Activated T-helper 2 cell treated with anti-CD3 and anti-CD28 coated beads, Interferon-gamma antibody, Interleukin-2, Interleukin-4, amounts not matched to agents 10 μg/mL and 5 μg/mL and 100 μg/mL, durations not matched to agents 14 hours and 24 hours and 36 hours (primary cell): ENCODE results near the gene ATAD3B. TPM values are rescaled to one million over a fixed set of nuclear protein-coding genes. Genes with fewer than 3 reads are reported as not detected.
A peak's percentile ranks its signal among the peaks of the same experiment; 100 is the strongest.
"Not testable (repeated sequence)": the region's sequence is repeated elsewhere in the genome, so short reads cannot be mapped to it uniquely, and the experiment has no call there.

Experiments used
- DNase-seq: peaks from one replicate; pipeline ENCODE4 v3.0.0; 2021; ENCODE audit warnings: low spot score
- H3K27ac Mint-ChIP-seq: one replicate; pipeline ENCODE4 v1.8.0; 2021; ENCODE audit warnings: mixed read lengths
- H3K27me3 Mint-ChIP-seq: one replicate; pipeline ENCODE4 v1.8.0; 2021; ENCODE audit warnings: low read depth, mixed read lengths
- H3K36me3 Mint-ChIP-seq: one replicate; pipeline ENCODE4 v1.8.0; 2021; ENCODE audit warnings: low read depth, mixed read lengths
- H3K4me1 Mint-ChIP-seq: one replicate; pipeline ENCODE4 v1.8.0; 2021; ENCODE audit warnings: low read depth, mixed read lengths
- H3K4me3 Mint-ChIP-seq: one replicate; pipeline ENCODE4 v1.8.0; 2021; ENCODE audit warnings: low read depth, mild to moderate bottlenecking, moderate library complexity, mixed read lengths
- H3K9me3 Mint-ChIP-seq: one replicate; pipeline ENCODE4 v1.8.0; 2021; ENCODE audit warnings: mixed read lengths
- intact Hi-C: fragments of 100-400 bp; cut with micrococcal nuclease; formaldehyde crosslinking; loops from one replicate; pipeline ENCODE4 v1.15.1; 2023
- total RNA-seq: library from RNA; stranded (reverse); gene quantifications from 2 replicates; pipeline ENCODE4 v1.2.3, GENCODE V29; 2022

ATAD3B gene
- total RNA-seq, 1 donor from 2014 or later: 68.0 TPM

GRCh38 chr1:1483714-1484113 lies 12.1 kb downstream of the ATAD3B start:
- H3K27me3 Mint-ChIP-seq: no peaks in the 10 kb centered on the region
- DNase-seq: no peak
- no peak overlapping the region for H3K4me3 Mint-ChIP-seq
- no peak overlapping the region for H3K27ac Mint-ChIP-seq
- H3K36me3 Mint-ChIP-seq: peaks cover 42% of the 10 kb centered on the region
- no peaks in the 10 kb centered on the region for H3K9me3 Mint-ChIP-seq
- intact Hi-C loops: no loop called here
- H3K4me1 Mint-ChIP-seq: peaks cover 1% of the 10 kb centered on the region

- H3K9me3 Mint-ChIP-seq, H3K4me3 Mint-ChIP-seq, H3K27ac Mint-ChIP-seq, DNase-seq, intact Hi-C loops, H3K4me1 Mint-ChIP-seq, H3K27me3 Mint-ChIP-seq: not testable (repeated sequence)
- H3K36me3 Mint-ChIP-seq: peaks cover 44% of the 10 kb centered on the region
These were observed 13.6 kb downstream of the ATAD3B start for GRCh38 chr1:1484976-1485750.

GRCh38 chr1:1485755-1486317 lies 14.3 kb downstream of the ATAD3B start:
- H3K27me3 Mint-ChIP-seq, H3K9me3 Mint-ChIP-seq, intact Hi-C loops, H3K27ac Mint-ChIP-seq, DNase-seq, H3K4me3 Mint-ChIP-seq, H3K4me1 Mint-ChIP-seq: not testable (repeated sequence)
- peaks cover 44% of the 10 kb centered on the region for H3K36me3 Mint-ChIP-seq

- Mint-ChIP-seq H3K4me3 (no peak overlapping the region), H3K36me3 (peaks cover 57% of the 10 kb centered on the region), H3K27ac (no peak overlapping the region), H3K27me3 (no peaks in the 10 kb centered on the region), H3K4me1 (no peaks in the 10 kb centered on the region), H3K9me3 (no peaks in the 10 kb centered on the region)
- DNase-seq: no peak
- intact Hi-C loops: no loop called here
These were observed 16.1 kb downstream of the ATAD3B start for GRCh38 chr1:1487701-1488100.

- no peak for DNase-seq
- Mint-ChIP-seq H3K4me1 (no peaks in the 10 kb centered on the region), H3K9me3 (peaks cover 9% of the 10 kb centered on the region), H3K27ac (no peak overlapping the region), H3K4me3 (no peak overlapping the region), H3K27me3 (no peaks in the 10 kb centered on the region), H3K36me3 (peaks cover 66% of the 10 kb centered on the region)
- intact Hi-C loops: no loop called here
These were observed 17.7 kb downstream of the ATAD3B start for GRCh38 chr1:1489231-1489630.

- intact Hi-C loops: no loop called here
- Mint-ChIP-seq H3K9me3 (peaks cover 9% of the 10 kb centered on the region), H3K27ac (no peak overlapping the region), H3K36me3 (peaks cover 62% of the 10 kb centered on the region), H3K27me3 (no peaks in the 10 kb centered on the region), H3K4me3 (no peak overlapping the region), H3K4me1 (no peaks in the 10 kb centered on the region)
- no peak for DNase-seq
These were observed 18.3 kb downstream of the ATAD3B start for GRCh38 chr1:1489861-1490260.

- Mint-ChIP-seq H3K9me3 (peaks cover 9% of the 10 kb centered on the region), H3K27ac (no peak overlapping the region), H3K27me3 (no peaks in the 10 kb centered on the region), H3K4me3 (no peak overlapping the region), H3K4me1 (no peaks in the 10 kb centered on the region), H3K36me3 (peaks cover 65% of the 10 kb centered on the region)
- intact Hi-C loops: no loop called here
- DNase-seq: no peak
These were observed 19.2 kb downstream of the ATAD3B start for GRCh38 chr1:1490633-1491230.

- Mint-ChIP-seq H3K4me3 (no peak overlapping the region), H3K27ac (no peak overlapping the region), H3K36me3 (peaks cover 65% of the 10 kb centered on the region), H3K27me3 (no peaks in the 10 kb centered on the region), H3K9me3 (peaks cover 9% of the 10 kb centered on the region), H3K4me1 (no peaks in the 10 kb centered on the region)
- DNase-seq: no peak
- intact Hi-C loops: no loop called here
These were observed 20.0 kb downstream of the ATAD3B start for GRCh38 chr1:1491601-1492000.

GRCh38 chr1:1494311-1494710 lies 22.7 kb downstream of the ATAD3B start:
- H3K4me3 Mint-ChIP-seq, DNase-seq, intact Hi-C loops, H3K27ac Mint-ChIP-seq, H3K4me1 Mint-ChIP-seq, H3K27me3 Mint-ChIP-seq, H3K9me3 Mint-ChIP-seq: not testable (repeated sequence)
- H3K36me3 Mint-ChIP-seq: peaks cover 49% of the 10 kb centered on the region

GRCh38 chr1:1495461-1495975 lies 24.0 kb downstream of the ATAD3B start:
- H3K4me1 Mint-ChIP-seq, intact Hi-C loops, H3K27ac Mint-ChIP-seq, H3K4me3 Mint-ChIP-seq, DNase-seq, H3K9me3 Mint-ChIP-seq, H3K27me3 Mint-ChIP-seq: not testable (repeated sequence)
- peaks cover 37% of the 10 kb centered on the region for H3K36me3 Mint-ChIP-seq

- peak overlapping the region; percentile 95 for H3K27ac Mint-ChIP-seq
- H3K36me3 Mint-ChIP-seq, H3K9me3 Mint-ChIP-seq, intact Hi-C loops, H3K27me3 Mint-ChIP-seq: not testable (repeated sequence)
- H3K4me1 Mint-ChIP-seq: peaks cover 13% of the 10 kb centered on the region
- DNase-seq: peak; percentile 72
- H3K4me3 Mint-ChIP-seq: peak overlapping the region; percentile 64
These were observed 33.3 kb downstream of the ATAD3B start for GRCh38 chr1:1504777-1505365.

- Mint-ChIP-seq H3K4me3 (peak overlapping the region; percentile 64), H3K27ac (peak overlapping the region; percentile 95), H3K4me1 (peaks cover 13% of the 10 kb centered on the region)
- DNase-seq, H3K36me3 Mint-ChIP-seq, intact Hi-C loops, H3K27me3 Mint-ChIP-seq, H3K9me3 Mint-ChIP-seq: not testable (repeated sequence)
These were observed 33.8 kb downstream of the ATAD3B start for GRCh38 chr1:1505366-1505798.

- H3K4me3 Mint-ChIP-seq, DNase-seq, H3K9me3 Mint-ChIP-seq, H3K36me3 Mint-ChIP-seq, H3K27me3 Mint-ChIP-seq, intact Hi-C loops: not testable (repeated sequence)
- peak overlapping the region; percentile 95 for H3K27ac Mint-ChIP-seq
- H3K4me1 Mint-ChIP-seq: peaks cover 15% of the 10 kb centered on the region
These were observed 34.2 kb downstream of the ATAD3B start for GRCh38 chr1:1505801-1506200.
